ENCODE data around the gene UQCC3. TPM values are rescaled to one million over a fixed set of nuclear protein-coding genes. Genes with fewer than 3 reads are reported as not detected.

The UQCC3 gene, protein sequence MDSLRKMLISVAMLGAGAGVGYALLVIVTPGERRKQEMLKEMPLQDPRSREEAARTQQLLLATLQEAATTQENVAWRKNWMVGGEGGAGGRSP
- total RNA-seq = 1 to 10 TPM; 4.1 to 6.4 TPM

- Mint-ChIP-seq H3K4me1 (peaks cover 54% of the 10 kb centered on the region), H3K36me3 (ENCODE audit: low read depth) (peaks cover 53% of the 10 kb centered on the region), H3K9me3 (ENCODE audit: low read depth) (no peaks in the 10 kb centered on the region), H3K27ac (peak within 1 kb of the TSS; percentile 96), H3K27me3 (no peaks in the 10 kb centered on the region), H3K4me3 (peak within 1 kb of the TSS; percentile 91)
- peak; percentile 88 for ATAC-seq
- CTCF ChIA-PET = interaction anchor here (0.5 to 2.2 kb wide), 17 partner anchors 9 to 247 kb away, joined by 3 to 7 read pairs (median 4); partner anchors contain the start of genes B3GAT3, INTS5, MTA2 and SLC3A2
- DNase-seq = peak; percentile 86
- POLR2A ChIA-PET = interaction anchor here (0.7 to 3.0 kb wide), 20 partner anchors 9 to 210 kb away, joined by 3 to 24 read pairs (median 4); partner anchors contain the start of genes B3GAT3, BSCL2, EEF1G and GANAB
- intact Hi-C loops (cut with DNase I, micrococcal nuclease) = loop anchor here (1.0 to 5.0 kb wide), 8 partner anchors 25 to 171 kb away; partner anchors contain the start of genes HNRNPUL2 (in 2 of the 2), BSCL2 (in 1 of the 2), GANAB (in 1 of the 2) and GNG3 (in 1 of the 2)
Measured at GRCh38 chr11:62671608-62672389, at the start of gene UQCC3, which contains the start of gene LBHD1. UQCC3 (plus strand) TSS chr11:62671673; CDS start chr11:62671746, 73 bp downstream. LBHD1 (minus strand) TSS chr11:62672267; CDS start chr11:62670031, 2,236 bp downstream.

GRCh38 chr11:62622476-62623089 is 48.9 kb upstream of the UQCC3 start:
- ATAC-seq (no peak), DNase-seq (no peak)
- intact Hi-C loops (cut with DNase I, micrococcal nuclease) = loop anchor here (1.0 kb wide), 11 partner anchors 10 to 830 kb away; partner anchors contain the start of genes EML3 (in 2 of the 2), TUT1 (in 2 of the 2), C11orf98 (in 1 of the 2) and CSKMT (in 1 of the 2)
- POLR2A ChIA-PET = interaction anchor here (0.6 to 3.2 kb wide), 11 partner anchors 11 to 229 kb away, joined by 3 to 16 read pairs (median 6); partner anchors contain the start of genes C11orf98, CSKMT, GANAB and HNRNPUL2
- H3K4me1 Mint-ChIP-seq = peaks cover 27% of the 10 kb centered on the region
- H3K4me3 Mint-ChIP-seq = peak overlapping the region; percentile 92
- H3K27me3 Mint-ChIP-seq = no peaks in the 10 kb centered on the region
- peak overlapping the region; percentile 94 for H3K27ac Mint-ChIP-seq
- H3K9me3 Mint-ChIP-seq (ENCODE audit: low read depth) = no peaks in the 10 kb centered on the region
- peaks cover 32% of the 10 kb centered on the region for H3K36me3 Mint-ChIP-seq (ENCODE audit: low read depth)
- CTCF ChIA-PET = interaction anchor here (0.7 to 2.9 kb wide), 7 partner anchors 10 to 57 kb away, joined by 3 to 14 read pairs (median 6); partner anchors contain the start of genes EML3, GANAB, ROM1 and TUT1

DNA sequence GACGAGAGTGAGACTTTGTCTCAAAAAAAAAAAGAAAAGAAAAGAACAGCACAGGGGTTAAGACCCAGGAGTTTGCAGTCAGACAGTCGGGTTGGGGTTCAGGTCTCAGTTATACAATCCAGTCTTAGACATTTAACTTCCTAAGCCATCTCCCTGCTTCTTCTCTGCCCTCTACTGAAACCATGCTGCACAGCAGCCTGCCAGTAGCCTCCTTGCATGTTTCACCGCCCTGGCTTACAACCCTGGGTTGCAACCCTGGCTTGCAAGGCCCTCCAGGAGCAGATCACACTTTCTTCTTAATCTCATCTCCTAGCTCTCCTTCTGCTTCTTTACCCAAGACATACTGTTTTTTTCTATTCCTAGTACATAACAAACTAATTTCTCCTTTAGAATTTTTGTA is 43.8 kb upstream of the UQCC3 start:
- Mint-ChIP-seq H3K4me1 (peaks cover 6% of the 10 kb centered on the region), H3K27ac (peak overlapping the region; percentile 55), H3K36me3 (ENCODE audit: low read depth) (peaks cover 52% of the 10 kb centered on the region), H3K4me3 (no peak overlapping the region), H3K9me3 (ENCODE audit: low read depth) (no peaks in the 10 kb centered on the region), H3K27me3 (no peaks in the 10 kb centered on the region)
- peak; percentile 47 for ATAC-seq
- CTCF ChIA-PET = interaction anchor here (0.5 kb wide), 1 partner anchor 17 kb away, joined by 3 read pairs; no protein-coding TSS in a partner anchor
- POLR2A ChIA-PET = no interaction called here
- intact Hi-C loops (cut with DNase I, micrococcal nuclease) = no loop called here
- DNase-seq = no peak

GRCh38 chr11:62632492-62632891 is 39.0 kb upstream of the UQCC3 start:
- H3K27me3 Mint-ChIP-seq = no peaks in the 10 kb centered on the region
- ATAC-seq = no peak
- H3K4me1 Mint-ChIP-seq = peaks cover 21% of the 10 kb centered on the region
- peaks cover 74% of the 10 kb centered on the region for H3K36me3 Mint-ChIP-seq (ENCODE audit: low read depth)
- peak overlapping the region; percentile 59 for H3K27ac Mint-ChIP-seq
- ChIA-PET POLR2A (interaction anchor here (0.7 kb wide), 1 partner anchor 166 kb away, joined by 3 read pairs; no protein-coding TSS in a partner anchor), CTCF (interaction anchor here (0.5 to 1.0 kb wide), 2 partner anchors 29 to 77 kb away, joined by 3 to 4 read pairs; no protein-coding TSS in a partner anchor)
- H3K9me3 Mint-ChIP-seq (ENCODE audit: low read depth) = no peaks in the 10 kb centered on the region
- intact Hi-C loops (cut with DNase I, micrococcal nuclease) = no loop called here
- no peak for DNase-seq
- H3K4me3 Mint-ChIP-seq = no peak overlapping the region

DNA sequence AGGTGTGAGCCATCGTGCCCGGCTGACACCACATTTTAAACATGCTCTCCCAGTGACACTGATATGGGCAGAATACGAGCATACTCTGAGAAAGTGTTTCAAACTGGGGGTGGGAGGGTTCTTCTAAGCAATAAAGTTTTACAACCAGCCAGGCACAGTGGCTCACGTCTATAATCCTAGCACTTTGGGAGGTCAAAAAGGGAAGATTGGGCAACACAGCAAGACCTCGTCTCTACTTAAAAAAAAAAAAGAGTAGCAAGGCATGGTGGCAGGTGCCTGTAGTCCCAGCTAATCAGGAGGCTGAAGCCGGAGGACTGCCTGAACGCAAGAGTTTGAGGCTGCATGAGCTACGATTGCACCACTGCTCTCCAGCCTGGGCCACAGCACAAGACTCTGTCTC is 27.3 kb upstream of the UQCC3 start:
- H3K36me3 Mint-ChIP-seq (ENCODE audit: low read depth) = peaks cover 36% of the 10 kb centered on the region
- H3K4me1 Mint-ChIP-seq = peaks cover 43% of the 10 kb centered on the region
- H3K4me3 Mint-ChIP-seq = peak overlapping the region; percentile 32
- no peak for ATAC-seq
- peak overlapping the region; percentile 55 for H3K27ac Mint-ChIP-seq
- intact Hi-C loops (cut with DNase I, micrococcal nuclease) = no loop called here
- DNase-seq = no peak
- peaks cover 3% of the 10 kb centered on the region for H3K9me3 Mint-ChIP-seq (ENCODE audit: low read depth)
- POLR2A ChIA-PET = interaction anchor here (1.0 to 3.2 kb wide), 4 partner anchors 10 to 197 kb away, joined by 3 to 13 read pairs (median 6); partner anchors contain the start of genes TUT1 and ZBTB3
- H3K27me3 Mint-ChIP-seq = no peaks in the 10 kb centered on the region
- CTCF ChIA-PET = interaction anchor here (0.6 to 1.9 kb wide), 4 partner anchors 16 to 220 kb away, joined by 3 to 5 read pairs (median 4); no protein-coding TSS in a partner anchor

- Mint-ChIP-seq H3K27ac (peak overlapping the region; percentile 93), H3K9me3 (ENCODE audit: low read depth) (no peaks in the 10 kb centered on the region), H3K4me1 (peaks cover 34% of the 10 kb centered on the region), H3K27me3 (no peaks in the 10 kb centered on the region), H3K36me3 (ENCODE audit: low read depth) (peaks cover 32% of the 10 kb centered on the region), H3K4me3 (peak overlapping the region; percentile 93)
- ATAC-seq = no peak
- ChIA-PET POLR2A (interaction anchor here (0.6 to 4.1 kb wide), 11 partner anchors 19 to 210 kb away, joined by 3 to 21 read pairs (median 7); partner anchors contain the start of genes B3GAT3, C11orf98, CSKMT and LBHD1), CTCF (interaction anchor here (0.6 to 1.9 kb wide), 7 partner anchors 10 to 1603 kb away, joined by 3 to 6 read pairs (median 3); partner anchors contain the start of genes HNRNPUL2 and POLR2G)
- intact Hi-C loops (cut with DNase I, micrococcal nuclease) = no loop called here
- no peak for DNase-seq
Measured at GRCh38 chr11:62645671-62645945, 25.9 kb upstream of the UQCC3 start.

DNA sequence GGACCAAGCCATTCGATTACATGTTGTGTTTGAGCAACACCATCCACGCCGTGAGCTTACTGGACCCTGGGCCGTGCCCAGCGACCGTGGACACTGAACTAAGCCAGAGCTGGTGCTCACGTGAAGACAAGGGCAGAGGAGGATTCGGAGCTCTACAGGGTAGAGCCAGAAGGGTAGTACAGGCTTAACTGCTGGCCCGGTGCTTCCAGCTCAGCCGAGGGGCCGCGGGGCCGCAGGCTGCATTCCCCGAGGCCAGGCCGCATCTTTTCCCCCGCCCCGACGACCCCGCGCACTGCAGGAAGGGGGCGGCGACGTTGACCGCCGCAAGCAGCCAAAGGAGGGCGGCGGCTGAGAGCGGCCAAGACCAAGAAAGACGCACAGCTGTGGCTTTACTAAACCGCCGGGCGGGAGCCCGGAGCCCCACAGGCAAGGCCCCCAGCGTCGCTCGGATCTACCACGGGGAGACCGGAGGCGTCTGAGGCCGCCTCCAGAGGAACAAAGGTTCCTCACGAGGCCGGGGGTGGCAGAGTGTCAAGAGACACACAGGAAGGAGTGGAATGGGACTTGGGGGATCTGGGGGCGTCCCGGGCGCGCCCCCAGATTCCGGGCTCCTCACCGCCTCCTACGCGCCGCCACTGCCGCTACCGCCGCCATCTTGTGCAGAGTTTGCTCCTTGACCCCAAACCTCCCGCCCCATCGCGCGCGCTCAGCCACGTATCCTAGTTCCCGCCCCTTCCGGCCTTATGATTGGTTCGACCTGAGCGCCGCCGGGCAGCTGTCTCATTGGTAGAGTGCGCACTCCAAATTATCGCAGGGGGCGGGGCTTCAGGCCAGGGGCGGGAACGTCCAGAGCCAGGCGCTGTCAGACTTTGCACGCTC is 25.3 kb upstream of the UQCC3 start, which contains the start of gene GANAB:
Gene GANAB, minus strand, starts transcription at position 668 of the 879 bp plus-strand sequence. Its CDS starts 14 bp downstream, at position 654.
- Mint-ChIP-seq H3K4me3 (peak within 1 kb of the TSS; percentile 93), H3K27me3 (no peaks in the 10 kb centered on the region), H3K4me1 (peaks cover 34% of the 10 kb centered on the region), H3K27ac (peak within 1 kb of the TSS; percentile 93), H3K36me3 (ENCODE audit: low read depth) (peaks cover 29% of the 10 kb centered on the region), H3K9me3 (ENCODE audit: low read depth) (no peaks in the 10 kb centered on the region)
- CTCF ChIA-PET = interaction anchor here (0.5 to 1.9 kb wide), 10 partner anchors 8 to 1655 kb away, joined by 3 to 6 read pairs (median 3); partner anchors contain the start of genes HNRNPUL2 and POLR2G
- DNase-seq = peak; percentile 100
- ATAC-seq = peak; percentile 99
- intact Hi-C loops (cut with DNase I, micrococcal nuclease) = loop anchor here (1.0 to 2.0 kb wide), 13 partner anchors 19 to 235 kb away; partner anchors contain the start of genes C11orf98 (in 2 of the 2), CSKMT (in 2 of the 2), EML3 (in 2 of the 2) and EEF1G (in 1 of the 2)
- POLR2A ChIA-PET = interaction anchor here (0.5 to 4.1 kb wide), 15 partner anchors 19 to 241 kb away, joined by 3 to 21 read pairs (median 5); partner anchors contain the start of genes B3GAT3, C11orf98, CSKMT and EEF1G

DNA sequence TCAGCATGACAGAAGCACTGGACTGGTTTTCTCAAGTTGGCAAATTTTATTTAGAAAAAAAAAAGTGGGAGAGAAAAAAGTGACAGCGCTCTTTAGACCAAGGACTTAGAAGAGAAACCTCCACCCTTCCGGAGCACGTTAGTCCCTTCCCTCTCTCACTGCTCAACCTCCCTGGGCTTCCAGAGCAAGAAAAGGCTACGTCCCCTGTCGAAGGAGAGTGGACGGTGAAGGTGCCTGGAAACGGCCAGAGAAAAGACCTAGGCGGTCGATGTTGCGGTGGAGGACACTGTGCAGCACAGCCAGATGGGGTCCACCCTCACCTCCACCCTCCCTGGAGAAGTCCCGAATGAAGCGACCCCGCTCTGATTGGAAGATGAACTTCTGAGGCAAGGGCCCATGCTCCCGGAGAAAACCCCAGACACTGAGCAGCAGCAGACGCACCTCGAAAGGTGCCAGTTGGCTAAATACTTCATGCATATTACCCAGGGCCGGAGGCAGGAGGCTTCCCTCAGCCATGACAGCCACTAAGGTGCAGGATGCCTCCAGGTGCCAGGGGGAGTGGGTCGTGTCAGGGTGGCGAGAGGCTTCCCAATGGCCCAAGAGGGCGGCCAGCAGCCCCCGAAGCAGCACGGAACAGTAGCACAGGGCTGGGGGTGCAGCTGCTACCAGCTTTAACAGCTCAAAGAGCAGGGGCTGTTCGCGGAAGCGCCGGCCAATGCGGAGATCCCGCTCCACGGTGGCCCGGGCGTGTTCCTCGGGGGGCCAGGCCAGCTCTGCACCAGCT is 24.5 kb upstream of the UQCC3 start:
- Mint-ChIP-seq H3K27ac (peak overlapping the region; percentile 93), H3K4me3 (peak overlapping the region; percentile 93), H3K9me3 (ENCODE audit: low read depth) (no peaks in the 10 kb centered on the region), H3K27me3 (no peaks in the 10 kb centered on the region), H3K36me3 (ENCODE audit: low read depth) (peaks cover 29% of the 10 kb centered on the region), H3K4me1 (peaks cover 33% of the 10 kb centered on the region)
- intact Hi-C loops (cut with DNase I, micrococcal nuclease) = loop anchor here (1.0 to 2.0 kb wide), 13 partner anchors 18 to 234 kb away; partner anchors contain the start of genes C11orf98 (in 2 of the 2), CSKMT (in 2 of the 2), EML3 (in 2 of the 2) and EEF1G (in 1 of the 2)
- no peak for DNase-seq
- ATAC-seq = no peak
- ChIA-PET POLR2A (interaction anchor here (0.6 to 4.1 kb wide), 11 partner anchors 18 to 228 kb away, joined by 3 to 21 read pairs (median 8); partner anchors contain the start of genes B3GAT3, C11orf98, CSKMT and EEF1G), CTCF (interaction anchor here (0.6 to 1.6 kb wide), 4 partner anchors 9 to 115 kb away, joined by 3 to 6 read pairs (median 4); partner anchors contain the start of gene POLR2G)

DNA sequence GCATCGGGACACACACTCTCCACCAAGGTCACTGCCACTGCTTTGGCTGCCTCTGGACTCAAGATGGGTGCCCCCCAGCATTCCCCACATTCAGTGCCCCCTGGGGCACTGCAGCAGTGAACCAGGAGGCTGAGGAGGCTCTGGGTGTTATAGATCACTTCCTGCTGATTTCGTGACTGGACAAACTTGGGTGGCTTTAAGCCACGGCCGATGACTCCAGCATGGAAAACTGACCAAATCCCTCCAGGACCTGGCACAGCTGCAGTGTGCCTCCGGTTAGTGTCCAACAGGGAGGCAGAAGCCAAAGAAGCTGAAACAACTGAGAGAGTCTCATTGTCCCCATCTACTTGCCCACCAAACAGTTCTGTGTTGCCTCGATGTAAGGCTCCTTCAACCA is 23.9 kb upstream of the UQCC3 start:
- POLR2A ChIA-PET = interaction anchor here (4.1 kb wide), 1 partner anchor 17 kb away, joined by 21 read pairs; the partner anchor contains the start of genes C11orf98 and CSKMT
- DNase-seq (no peak), ATAC-seq (no peak)
- H3K27me3 Mint-ChIP-seq = no peaks in the 10 kb centered on the region
- intact Hi-C loops (cut with DNase I, micrococcal nuclease) = loop anchor here in 1 of 2 experiments (2.0 kb wide), 2 partner anchors 17 to 35 kb away; partner anchors contain the start of genes C11orf98, CSKMT, EML3 and ROM1
- no peaks in the 10 kb centered on the region for H3K9me3 Mint-ChIP-seq (ENCODE audit: low read depth)
- H3K4me3 Mint-ChIP-seq = no peak overlapping the region
- H3K36me3 Mint-ChIP-seq (ENCODE audit: low read depth) = peaks cover 32% of the 10 kb centered on the region
- H3K27ac Mint-ChIP-seq = no peak overlapping the region
- peaks cover 35% of the 10 kb centered on the region for H3K4me1 Mint-ChIP-seq
- CTCF ChIA-PET = no interaction called here

Data from activated CD4-positive, alpha-beta T cell treated with anti-CD3 and anti-CD28 coated beads for 36 hours (primary cell).